Thoracic aorta (tissue), 2 donors: ENCODE data around the gene TMPRSS9. TPM values are rescaled to one million over a fixed set of nuclear protein-coding genes. Genes with fewer than 3 reads are reported as not detected.

Experiments
- ATAC-seq: fragments of 150-250 bp; one replicate; pipeline ENCODE4 v1.8.0; 2017; ENCODE audit warnings: low read depth; ENCODE audit not compliant: insufficient number of reproducible peaks, low FRiP score
- DNase-seq: peaks from one replicate; pipeline ENCODE4 v3.0.0-alpha.2; 2020; ENCODE audit warnings: low spot score
- H3K27ac ChIP-seq, 2 donors: fragments of 200-600 bp; sonication (generic); 1 replicate in 1 of 2; 2 replicates in 1 of 2; pipeline ENCODE4 v1.5.1; 2016; ENCODE audit warnings: mild to moderate bottlenecking in 2 of 2, moderate library complexity in 2 of 2
- H3K27me3 ChIP-seq: fragments of 200-600 bp; sonication (generic); replicated peaks from 2 replicates; pipeline ENCODE4 v1.6.0; 2016; ENCODE audit warnings: mild to moderate bottlenecking; ENCODE audit not compliant: insufficient read depth
- H3K36me3 ChIP-seq: fragments of 200-600 bp; sonication (generic); one replicate; pipeline ENCODE4 v1.5.1; 2016
- H3K4me1 ChIP-seq, 2 donors: fragments of 200-600 bp; sonication (generic); 1 replicate in 1 of 2; 2 replicates in 1 of 2; pipeline versions ENCODE4 v1.5.1 to v1.6.0; 2016; ENCODE audit warnings: low read depth in 2 of 2, mild to moderate bottlenecking in 1 of 2; ENCODE audit not compliant: control insufficient read depth in 1 of 2
- H3K4me3 ChIP-seq: fragments of 200-600 bp; sonication (generic); 2 replicates; pipeline ENCODE4 v1.5.1; 2016; ENCODE audit warnings: mild to moderate bottlenecking
- H3K9me3 ChIP-seq: fragments of 200-600 bp; sonication (generic); 2 replicates; pipeline ENCODE4 v1.5.1; 2016
- CTCF ChIP-seq: fragments of 200-600 bp; sonication (generic); IDR thresholded peaks from one replicate; pipeline ENCODE4 v1.5.1; 2019; ENCODE audit warnings: antibody characterized with exemption
- total RNA-seq, 2 donors: library from RNA; depleted of rRNA; stranded (reverse); fragments of >200 nt; gene quantifications; one replicate each; pipeline versions ENCODE4 v1.1.0 to v1.2.3, GENCODE V29; 2016

Gene TMPRSS9
- total RNA-seq, 2 donors from 2014 or later: 0.42 to 0.54 TPM

- Histone ChIP-seq H3K27me3 (no peaks in the 10 kb centered on the region), H3K4me1 (peaks cover 0 to 6% of the 10 kb centered on the region in 2 donors), H3K36me3 (peaks cover 7% of the 10 kb centered on the region), H3K9me3 (no peaks in the 10 kb centered on the region), H3K4me3 (no peak overlapping the region), H3K27ac (no peak overlapping the region)
- DNase-seq (no peak), ATAC-seq (no peak)
- no peak for TF ChIP-seq CTCF
Observed at GRCh38 chr19:2320939-2321338, 39.1 kb upstream of the TMPRSS9 start.

GRCh38 chr19:2321565-2322283, 38.3 kb upstream of the TMPRSS9 start:
- peaks cover 0 to 12% of the 10 kb centered on the region in 2 donors for H3K4me1 ChIP-seq
- H3K9me3 ChIP-seq: no peaks in the 10 kb centered on the region
- no peak for ATAC-seq
- no peaks in the 10 kb centered on the region for H3K27me3 ChIP-seq
- H3K27ac ChIP-seq: no peak overlapping the region
- peaks cover 7% of the 10 kb centered on the region for H3K36me3 ChIP-seq
- H3K4me3 ChIP-seq: no peak overlapping the region
- TF ChIP-seq CTCF: no peak
- no peak for DNase-seq

DNA sequence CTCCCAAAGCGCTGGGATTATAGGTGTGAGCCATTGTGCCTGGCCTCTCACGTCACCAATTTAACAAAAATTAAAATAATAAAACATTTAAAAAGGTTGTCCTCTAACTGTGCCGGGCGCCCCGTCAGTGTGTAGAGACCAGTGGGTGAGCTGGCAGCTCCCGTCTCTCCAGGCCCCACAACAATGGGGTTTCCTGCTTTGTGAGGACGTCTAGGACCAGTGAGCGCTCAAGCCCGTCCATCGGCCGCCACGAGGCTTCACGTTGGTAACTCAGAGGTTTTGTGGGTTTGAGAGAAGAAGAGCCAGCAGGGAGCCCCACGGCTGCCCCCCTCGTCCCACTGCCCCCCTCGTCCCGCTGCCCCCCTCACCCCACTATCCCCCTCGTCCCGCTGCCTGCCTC, 36.4 kb upstream of the TMPRSS9 start:
- ATAC-seq (no peak), DNase-seq (no peak)
- Histone ChIP-seq H3K27ac (no peak overlapping the region), H3K4me3 (no peak overlapping the region), H3K4me1 (peaks cover 3 to 18% of the 10 kb centered on the region in 2 donors), H3K27me3 (no peaks in the 10 kb centered on the region), H3K36me3 (peaks cover 7% of the 10 kb centered on the region), H3K9me3 (no peaks in the 10 kb centered on the region)
- no peak for TF ChIP-seq CTCF

DNA sequence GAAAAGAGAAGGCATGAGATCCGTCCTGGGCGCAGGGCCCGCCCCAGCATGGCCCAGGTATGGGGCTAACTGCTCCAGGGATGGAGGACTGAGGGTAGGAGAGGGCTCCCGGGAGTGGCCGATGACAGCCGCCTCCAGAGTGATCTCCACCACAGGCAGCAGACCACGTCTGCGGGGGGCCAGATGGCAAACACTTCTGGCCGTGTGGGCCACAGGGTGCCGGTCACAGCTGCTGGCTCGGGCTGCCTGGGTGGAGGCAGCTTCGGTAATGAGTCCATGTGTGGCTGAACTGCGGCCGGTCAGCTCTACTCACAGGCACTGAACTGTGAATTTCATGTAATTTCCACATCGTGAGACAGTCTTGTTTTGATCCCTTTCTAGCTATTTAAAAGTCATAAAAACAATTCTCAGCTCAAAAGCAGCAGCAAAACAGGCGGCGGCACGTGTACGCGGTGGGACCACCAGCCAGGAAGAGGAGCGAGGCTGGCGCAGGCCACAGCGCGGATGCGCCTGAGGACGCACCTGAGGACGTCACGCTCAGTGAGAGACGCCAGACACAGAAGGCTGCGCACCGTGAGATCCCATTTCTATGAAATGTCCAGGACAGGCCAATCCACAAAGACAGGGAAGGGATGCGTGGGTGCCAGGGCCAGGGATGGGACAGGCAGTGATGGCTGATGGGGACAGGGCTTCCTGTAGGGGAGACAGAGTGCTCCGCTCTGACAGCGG, 35.7 kb upstream of the TMPRSS9 start:
- peaks cover 8 to 23% of the 10 kb centered on the region in 2 donors for H3K4me1 ChIP-seq
- no peak for TF ChIP-seq CTCF

DNA sequence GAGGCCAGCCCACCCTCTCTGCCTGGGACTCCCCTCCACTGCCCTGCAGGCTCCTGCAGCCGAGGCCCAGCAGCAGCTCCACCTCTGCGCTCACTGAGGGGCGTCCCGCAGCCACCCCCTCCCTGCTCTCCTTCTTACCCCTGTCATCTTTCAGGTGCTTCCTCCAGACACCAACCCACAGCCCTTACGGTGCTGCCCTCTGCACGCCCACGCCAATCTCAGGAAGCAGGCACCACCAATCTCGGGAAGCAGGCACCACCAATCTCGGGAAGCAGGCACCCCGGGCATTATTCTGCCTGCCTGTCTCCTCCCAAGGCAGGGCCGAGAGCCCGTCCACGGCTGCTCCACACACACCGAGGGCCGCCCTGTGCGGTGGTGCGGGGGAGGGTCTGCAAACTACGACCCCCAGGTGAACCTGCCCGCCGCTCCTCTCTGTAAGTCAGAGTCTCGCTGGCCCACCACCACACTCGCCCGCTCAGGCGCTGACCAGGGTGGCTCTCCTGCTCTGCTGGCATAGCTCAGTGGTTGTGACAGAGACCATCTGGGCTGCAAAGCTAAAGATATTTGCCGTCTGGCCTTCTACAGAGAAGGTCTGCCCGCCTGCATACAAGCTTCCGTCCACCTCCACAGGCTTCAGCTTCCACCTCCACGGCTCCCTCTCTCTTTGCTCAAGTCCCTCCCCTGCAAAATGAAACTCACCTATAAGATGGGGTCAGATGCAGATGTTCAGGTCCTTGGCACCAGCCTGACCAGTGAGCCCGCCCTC, 34.6 kb upstream of the TMPRSS9 start:
- Histone ChIP-seq H3K36me3 (peaks cover 7% of the 10 kb centered on the region), H3K27ac (no peak overlapping the region), H3K27me3 (no peaks in the 10 kb centered on the region), H3K4me3 (no peak overlapping the region), H3K9me3 (no peaks in the 10 kb centered on the region), H3K4me1 (peaks cover 12 to 34% of the 10 kb centered on the region in 2 donors)
- no peak for TF ChIP-seq CTCF
- DNase-seq: no peak
- no peak for ATAC-seq

More for the DNA sequence above, 35.7 kb upstream of the TMPRSS9 start:
- no peaks in the 10 kb centered on the region for H3K27me3 ChIP-seq
- H3K36me3 ChIP-seq: peaks cover 7% of the 10 kb centered on the region
- DNase-seq: no peak
- ATAC-seq: no peak
- no peak overlapping the region for H3K27ac ChIP-seq
- no peaks in the 10 kb centered on the region for H3K9me3 ChIP-seq
- H3K4me3 ChIP-seq: no peak overlapping the region
